GM18868 (cell line): Measurements from ENCODE around the gene SNX25.

ENCODE experiments used
- ATAC-seq: cut with Tn5 transposase; IDR thresholded peaks from one replicate; pipeline ENCODE4 v1.9.1; 2021; ENCODE audit warnings: mild to moderate bottlenecking, moderate library complexity; ENCODE audit not compliant: unreplicated experiment

The SNX25 gene

GRCh38 chr4:185395956-185396723 lies 186.7 kb downstream of the SNX25 start:
- ATAC-seq = peak; percentile 76

DNA sequence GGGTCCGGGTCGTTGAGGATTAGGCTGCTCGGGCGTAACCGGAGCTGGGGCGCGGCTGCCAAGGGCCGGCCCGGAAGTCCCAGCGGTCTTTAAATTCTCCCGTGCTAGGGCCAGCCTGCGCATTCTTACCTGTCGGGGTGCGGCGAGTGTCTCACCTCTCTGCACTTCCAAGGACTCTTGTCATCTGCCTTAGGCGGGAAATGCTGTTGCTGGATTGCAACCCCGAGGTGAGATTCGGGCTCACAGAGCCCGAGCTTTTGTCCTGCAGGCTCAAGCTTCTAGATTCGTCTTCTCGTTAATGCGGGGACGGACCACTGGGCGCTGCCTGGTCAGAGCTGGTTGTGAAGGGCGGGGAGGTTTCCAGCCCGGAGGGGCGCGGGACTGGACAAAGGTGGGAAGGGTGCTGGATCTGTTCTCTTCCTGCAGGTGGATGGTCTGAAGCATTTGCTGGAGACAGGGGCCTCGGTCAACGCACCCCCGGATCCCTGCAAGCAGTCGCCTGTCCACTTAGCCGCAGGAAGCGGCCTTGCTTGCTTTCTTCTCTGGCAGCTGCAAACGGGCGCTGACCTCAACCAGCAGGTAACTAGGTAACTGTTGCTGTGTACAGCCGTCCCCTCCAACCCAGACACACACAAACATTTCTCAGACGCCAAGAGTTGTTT lies 187.5 kb downstream of the SNX25 start, which contains the start of gene ANKRD37:
TSS of gene ANKRD37 (plus strand) at position 118 of the 662 bp plus-strand sequence. CDS start at position 201, 83 bp downstream.
- ATAC-seq = no peak

DNA sequence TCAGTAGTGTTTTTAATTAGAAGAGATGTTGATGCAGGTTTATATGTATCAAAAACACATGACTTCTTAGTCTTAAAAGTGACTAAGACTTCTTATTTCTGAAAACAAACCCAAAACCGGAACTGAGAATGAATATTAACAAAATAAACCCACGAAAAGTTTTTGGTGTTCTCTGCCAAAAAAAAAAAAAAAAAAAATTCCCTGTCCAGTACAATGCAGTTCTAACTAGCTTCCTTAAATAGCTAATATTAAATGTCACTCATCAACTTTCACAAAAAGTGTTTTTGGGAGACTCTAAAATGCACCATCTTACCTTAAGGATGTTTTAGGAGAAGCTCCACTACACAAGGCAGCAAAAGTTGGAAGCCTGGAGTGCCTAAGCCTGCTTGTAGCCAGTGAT lies 189.2 kb downstream of the SNX25 start:
- no peak for ATAC-seq

DNA sequence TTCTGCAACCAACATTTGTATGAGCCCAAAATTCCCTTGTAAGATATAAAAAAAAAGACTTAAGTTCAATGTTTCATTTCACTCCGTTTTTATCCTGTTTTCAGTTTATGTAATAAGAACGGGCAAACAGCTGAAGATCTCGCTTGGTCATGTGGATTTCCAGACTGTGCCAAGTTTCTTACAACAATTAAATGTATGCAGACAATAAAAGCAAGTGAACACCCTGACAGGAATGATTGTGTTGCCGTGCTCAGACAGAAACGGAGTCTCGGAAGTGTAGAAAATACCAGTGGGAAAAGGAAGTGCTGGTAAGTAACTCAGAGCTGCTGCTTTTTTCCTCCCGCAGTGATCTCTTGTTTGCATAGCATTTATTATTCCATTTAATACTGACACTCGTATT lies 190.1 kb downstream of the SNX25 start:
- no peak for ATAC-seq

DNA sequence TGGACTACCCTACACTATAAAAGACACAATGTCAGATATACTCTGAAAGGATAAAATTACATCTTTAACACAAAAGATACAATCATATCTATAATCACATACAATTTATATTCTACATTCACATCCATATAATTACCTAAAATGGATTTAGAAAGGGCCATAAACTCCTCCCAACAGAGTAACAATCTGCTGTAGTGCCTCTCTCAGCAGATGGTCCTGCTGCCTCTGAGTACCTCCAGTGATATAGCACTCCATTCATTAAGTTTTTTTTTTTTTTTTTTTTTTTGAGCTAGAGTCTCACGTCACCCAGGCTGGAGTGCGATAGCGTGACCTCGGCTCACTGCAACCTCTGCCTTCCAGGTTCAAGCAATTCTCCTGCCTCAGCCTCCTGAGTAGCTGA lies 194.6 kb downstream of the SNX25 start:
- ATAC-seq = no peak

GRCh38 chr4:185405296-185405999 lies 196.1 kb downstream of the SNX25 start:
- peak; percentile 83 for ATAC-seq

GRCh38 chr4:185408432-185408831 lies 199.0 kb downstream of the SNX25 start:
- no peak for ATAC-seq

DNA sequence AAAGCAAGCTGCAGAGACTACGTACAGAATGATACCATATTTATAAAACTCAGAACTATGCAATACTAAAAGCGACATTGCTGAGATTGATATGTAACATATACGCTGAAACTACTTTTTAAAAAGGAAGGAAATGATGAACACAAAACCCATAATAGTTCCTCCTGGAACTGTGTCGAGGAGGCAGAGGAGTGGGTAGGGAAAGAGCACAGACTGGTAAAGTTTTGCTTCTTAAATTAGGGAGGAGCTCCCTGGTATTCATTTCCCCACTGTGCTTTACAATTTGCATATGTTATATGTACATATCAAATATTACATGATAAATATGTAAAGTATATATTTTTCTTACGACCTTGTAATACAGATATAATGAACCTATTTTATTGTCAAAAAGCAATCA lies 202.5 kb downstream of the SNX25 start:
- no peak for ATAC-seq

DNA sequence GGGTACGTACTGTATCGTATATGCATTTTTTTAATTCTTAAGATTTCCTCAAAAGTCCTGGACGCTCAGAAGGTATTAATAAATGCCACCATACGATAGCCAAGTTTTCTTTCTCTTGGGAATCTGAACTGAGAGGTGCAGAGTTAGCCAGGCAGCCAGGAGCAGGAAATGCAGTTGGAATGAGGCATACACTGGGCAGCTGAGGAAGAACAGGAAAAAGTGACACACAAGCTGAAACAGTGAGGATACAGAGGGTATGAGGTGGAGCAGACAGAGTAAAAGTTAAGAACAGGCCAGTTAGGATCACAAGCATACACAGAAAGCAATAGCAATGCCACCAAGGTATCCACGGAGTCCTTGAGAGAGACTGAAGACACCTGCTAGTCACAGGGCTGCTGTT lies 203.0 kb downstream of the SNX25 start:
- no peak for ATAC-seq
